K562 (cell line): Measurements from ENCODE around the gene PPY. TPM values are rescaled to one million over a fixed set of nuclear protein-coding genes. Genes with fewer than 3 reads are reported as not detected.

ENCODE experiments used
- ATAC-seq: fragments of 200-7000 bp; cut with Tn5 transposase; 3 replicates; pipeline ENCODE4 v1.9.1; 2020; ENCODE audit warnings: moderate library complexity
- BruUV-seq: library from RNA; stranded (reverse); fragments of 400-500 nt; replicated peaks from 2 replicates; lab custom pipeline; 2021; lab: Mats Ljungman, UMichigan
- CTCF ChIA-PET: fragments of 300-600 bp; formaldehyde crosslinking; extraction: SDS; loops from one replicate; lab custom pipeline; 2021; ENCODE audit warnings: low intra/inter-chr PET ratio; lab: Yijun Ruan, JAX
- POLR2A ChIA-PET: fragments of 300-600, 350-650 bp; sonication (Branson Sonifier 250); formaldehyde crosslinking; extraction: SDS; loops from one replicate; lab custom pipeline; 2021; ENCODE audit warnings: antibody characterized with exemption, inconsistent platforms; lab: Yijun Ruan, JAX
- DNase-seq, 4 experiments: peaks; one replicate each; pipeline versions ENCODE4 v3.0.0 to v3.0.0-alpha.2; 2011 to 2018; ENCODE audit warnings: low spot score in 3 of 4, mixed read lengths in 3 of 4; ENCODE audit errors: extremely low read depth in 1 of 4
- FAIRE-seq: peaks from 2 replicates; lab custom pipeline; 2011; peaks lifted over from hg19 to GRCh38; lab: Jason Lieb, UNC
- H2AFZ ChIP-seq: 2 replicates; pipeline ENCODE4 v1.6.0; 2011; ENCODE audit warnings: low read depth, low read length, control low read depth, inconsistent platforms
- H3K27ac ChIP-seq: fragments of 200-600 bp; 3 replicates; pipeline ENCODE4 v1.8.0; 2011; ENCODE audit warnings: low read depth, mild to moderate bottlenecking, control low read depth, inconsistent platforms, low read length, moderate library complexity, mixed read lengths; ENCODE audit errors: extremely low read depth
- H3K27me3 ChIP-seq, 2 experiments: fragments of 300-600 bp in 1 of 2; 2 replicates in 1 of 2; 3 replicates in 1 of 2; pipeline versions ENCODE4 v1.6.0 to v1.8.0; 2011; ENCODE audit warnings: inconsistent platforms in 2 of 2, low read length in 2 of 2, mild to moderate bottlenecking in 1 of 2, mixed read lengths in 1 of 2, moderate library complexity in 1 of 2; ENCODE audit not compliant: control insufficient read depth in 2 of 2, insufficient read depth in 2 of 2
- H3K36me3 ChIP-seq: fragments of 300-600 bp; 3 replicates; pipeline ENCODE4 v1.8.0; 2011; ENCODE audit warnings: mild to moderate bottlenecking, low read length, inconsistent platforms; ENCODE audit not compliant: control insufficient read depth, insufficient read depth
- H3K4me1 ChIP-seq, 2 experiments: fragments of 200-600 bp in 1 of 2; replicated peaks in 1 of 2; 2 replicates in 1 of 2; 3 replicates in 1 of 2; pipeline versions ENCODE4 v1.5.1 to v1.8.0; 2011; ENCODE audit warnings: inconsistent platforms in 2 of 2, low read length in 2 of 2, mild to moderate bottlenecking in 1 of 2, mixed read lengths in 1 of 2, moderate library complexity in 1 of 2; ENCODE audit not compliant: control insufficient read depth in 2 of 2, insufficient read depth in 2 of 2
- H3K4me2 ChIP-seq: 2 replicates; pipeline ENCODE4 v1.6.1; 2011; ENCODE audit warnings: low read length, control low read depth, inconsistent platforms, mixed read lengths; ENCODE audit not compliant: insufficient read depth
- H3K4me3 ChIP-seq: fragments of 200-600 bp; sonication (generic), shearing (Covaris generic); 2 replicates; pipeline ENCODE4 v1.5.1; 2016; ENCODE audit warnings: control low read depth, inconsistent platforms
- H3K79me2 ChIP-seq: fragments of 200-600 bp; 3 replicates; pipeline ENCODE4 v1.8.0; 2011; ENCODE audit warnings: low read length, inconsistent platforms; ENCODE audit not compliant: control insufficient read depth, insufficient read depth
- H3K9ac ChIP-seq, 2 experiments: 2 replicates each; pipeline versions ENCODE4 v1.6.0 to v1.6.1; 2011; ENCODE audit warnings: low read depth in 2 of 2, low read length in 2 of 2, control low read depth in 1 of 2, inconsistent platforms in 1 of 2, mild to moderate bottlenecking in 1 of 2, mixed read lengths in 1 of 2; ENCODE audit not compliant: insufficient read depth in 1 of 2
- H3K9me1 ChIP-seq: one replicate; pipeline ENCODE4 v1.6.0; 2011; ENCODE audit warnings: inconsistent platforms, mild to moderate bottlenecking, low read length, moderate library complexity; ENCODE audit not compliant: control insufficient read depth, insufficient read depth
- H3K9me3 ChIP-seq: replicated peaks from 2 replicates; pipeline ENCODE4 v1.5.1; 2011; ENCODE audit warnings: low read depth, low read length, inconsistent platforms; ENCODE audit not compliant: control insufficient read depth, insufficient read depth
- H4K20me1 ChIP-seq: replicated peaks from 2 replicates; pipeline ENCODE4 v1.6.1; 2011; ENCODE audit warnings: low read length, inconsistent platforms, mixed read lengths; ENCODE audit not compliant: control insufficient read depth, insufficient read depth
- ATF7 ChIP-seq: fragments of 450-650 bp; IDR thresholded peaks from 2 replicates; pipeline ENCODE4 v1.7.1; 2014; ENCODE audit warnings: mild to moderate bottlenecking, moderate library complexity
- CBX1 ChIP-seq: sonication (generic); IDR thresholded peaks from 2 replicates; pipeline ENCODE4 v1.6.1; 2016; ENCODE audit warnings: antibody characterized with exemption, low read depth, mild to moderate bottlenecking
- ESRRB ChIP-seq: fragments of 250-450 bp; sonication (Bioruptor Pico); IDR thresholded peaks from 2 replicates; pipeline ENCODE4 v1.5.0; 2020; ENCODE audit warnings: mild to moderate bottlenecking, moderate library complexity, borderline replicate concordance
- MBD2 ChIP-seq: sonication (generic); IDR thresholded peaks from 2 replicates; pipeline ENCODE4 v1.6.1; 2016; ENCODE audit warnings: low read depth, borderline replicate concordance
- NCOA4 ChIP-seq: fragments of 450-650 bp; IDR thresholded peaks from 2 replicates; pipeline ENCODE4 v1.6.1; 2018; ENCODE audit warnings: mild to moderate bottlenecking; ENCODE audit not compliant: partially characterized antibody
- SAFB2 ChIP-seq: fragments of 200-400 bp; formaldehyde crosslinking; IDR thresholded peaks from 2 replicates; pipeline ENCODE4 v1.6.1; 2018; ENCODE audit warnings: borderline replicate concordance, low read length, low read depth, moderate library complexity; ENCODE audit not compliant: severe bottlenecking
- STAT5B ChIP-seq: fragments of 250-450 bp; sonication (Bioruptor Pico); IDR thresholded peaks from 2 replicates; pipeline ENCODE4 v1.8.0; 2021; ENCODE audit warnings: mild to moderate bottlenecking, inconsistent platforms
- WGBS: fragments of 100-300 bp; shearing (Covaris generic); methylation state at CpG from one replicate; pipeline ENCODE4 v1.1.6; 2016; ENCODE audit warnings: low coverage, mixed read lengths; ENCODE audit not compliant: insufficient coverage; ENCODE audit errors: missing lambda C conversion rate; 5-methylcytosine and 5-hydroxymethylcytosine counted together
- in situ Hi-C: fragments of 300-500 bp; cut with MboI; formaldehyde crosslinking; loops from 4 replicates; pipeline ENCODE4 v1.15.0; 2018; ENCODE audit warnings: inconsistent platforms, mixed read lengths
- intact Hi-C: fragments of 100-400 bp; cut with micrococcal nuclease; formaldehyde crosslinking; loops from 2 replicates; pipeline ENCODE4 v1.14.2; 2022
- polyA plus RNA-seq, 8 experiments: library from polyadenylated mRNA; depleted of rRNA in 4 of 8; stranded (reverse) in 5 of 8; unstranded in 3 of 8; fragments of >200 nt; fragmentation: Nextera tagmentation in 2 of 8; fragmentation: Illumina TruSeq in 1 of 8; extraction: Ambion mirVana in 2 of 8; extraction: Trizol in 1 of 8; gene quantifications; 2 replicates each; pipeline versions ENCODE4 v1.2.1 to v1.2.3, GENCODE V29; 2011 to 2014; ENCODE audit warnings: inconsistent platforms in 1 of 8, missing spikeins in 1 of 8
- total RNA-seq, 7 experiments: library from RNA; depleted of rRNA in 6 of 7; stranded (reverse); fragments of >200 nt in 6 of 7; fragmentation: Illumina TruSeq in 2 of 7; extraction: Trizol in 2 of 7; gene quantifications; 2 replicates each; pipeline versions ENCODE4 v1.2.1 to v1.2.3, GENCODE V29; 2011 to 2021; ENCODE audit warnings: low replicate concordance in 1 of 7
- TF ChIP-seq, protein P1 (sequence below): sonication (generic); formaldehyde crosslinking; IDR thresholded peaks from 2 replicates; pipeline ENCODE4 v1.8.1; 2023; ENCODE audit warnings: mild to moderate bottlenecking, missing genetic modification reagents
- TF ChIP-seq, protein P2 (sequence below): fragments of 250-450 bp; sonication (Bioruptor Pico); IDR thresholded peaks from 2 replicates; pipeline ENCODE4 v1.4.0; 2020; ENCODE audit warnings: borderline replicate concordance
- TF ChIP-seq, protein P3 (sequence below): fragments of 200-800 bp; sonication (Bioruptor generic); IDR thresholded peaks from 2 replicates; pipeline ENCODE4 v1.6.1; 2016; ENCODE audit warnings: missing genetic modification characterization, missing compliant biosample characterization

The PPY gene
- total and polyA plus RNA-seq, 9 of the 15 experiments (the other 6 are each of a cell fraction or from before 2014, with no cell fraction given): not detected

DNA sequence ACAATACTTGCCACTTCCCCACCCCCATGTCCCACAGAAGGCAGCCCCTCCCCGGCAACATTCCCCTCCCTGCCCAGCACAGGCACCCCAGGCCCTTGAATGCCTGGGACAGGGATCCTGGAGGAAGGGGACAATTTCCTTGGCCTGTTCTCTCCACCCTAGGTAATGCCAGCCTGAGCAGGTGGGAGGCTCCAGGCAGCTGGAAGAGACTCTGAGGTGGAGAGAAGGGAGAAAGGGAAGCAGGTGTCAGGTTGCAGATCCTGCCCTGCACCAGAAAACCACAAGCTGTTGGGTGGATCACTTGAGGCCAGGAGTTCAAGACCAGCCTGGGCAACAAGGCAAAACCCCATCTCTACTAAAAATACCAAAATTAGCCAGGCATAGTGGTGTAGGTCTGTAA is 43.8 kb downstream of the PPY start:
- no peak for ATAC-seq
- Histone ChIP-seq H3K4me3 (no peak overlapping the region), H3K36me3 (no peaks in the 10 kb centered on the region), H3K27me3 (peaks cover 0 to 28% of the 10 kb centered on the region in 2 experiments; a peak in 3 of 5 replicates), H3K9ac (no peak overlapping the region), H3K79me2 (no peaks in the 10 kb centered on the region), H3K4me1 (peaks cover 4 to 12% of the 10 kb centered on the region in 2 experiments; a peak in 3 of 5 replicates), H2AFZ (no peak overlapping the region), H4K20me1 (0 out of 2 replicates have a peak, but pooled peaks cover 3% of the 10 kb centered on the region), H3K9me3 (no peaks in the 10 kb centered on the region), H3K27ac (no peak overlapping the region), H3K4me2 (no peak overlapping the region), H3K9me1 (peaks cover 4% of the 10 kb centered on the region)
- no TSS peak for BruUV-seq
- ChIA-PET CTCF (no interaction called here), POLR2A (interaction anchor here (0.7 to 1.2 kb wide), 4 partner anchors 10 to 471 kb away, joined by 3 read pairs; no protein-coding TSS in a partner anchor)
- intact Hi-C loops (no loop called here), in situ Hi-C loops (no loop called here)
- FAIRE-seq: no peak
- WGBS: no CpG with 5 or more reads among the region's 1 CpG
- no peak for DNase-seq
- TF ChIP-seq, protein P1, sequence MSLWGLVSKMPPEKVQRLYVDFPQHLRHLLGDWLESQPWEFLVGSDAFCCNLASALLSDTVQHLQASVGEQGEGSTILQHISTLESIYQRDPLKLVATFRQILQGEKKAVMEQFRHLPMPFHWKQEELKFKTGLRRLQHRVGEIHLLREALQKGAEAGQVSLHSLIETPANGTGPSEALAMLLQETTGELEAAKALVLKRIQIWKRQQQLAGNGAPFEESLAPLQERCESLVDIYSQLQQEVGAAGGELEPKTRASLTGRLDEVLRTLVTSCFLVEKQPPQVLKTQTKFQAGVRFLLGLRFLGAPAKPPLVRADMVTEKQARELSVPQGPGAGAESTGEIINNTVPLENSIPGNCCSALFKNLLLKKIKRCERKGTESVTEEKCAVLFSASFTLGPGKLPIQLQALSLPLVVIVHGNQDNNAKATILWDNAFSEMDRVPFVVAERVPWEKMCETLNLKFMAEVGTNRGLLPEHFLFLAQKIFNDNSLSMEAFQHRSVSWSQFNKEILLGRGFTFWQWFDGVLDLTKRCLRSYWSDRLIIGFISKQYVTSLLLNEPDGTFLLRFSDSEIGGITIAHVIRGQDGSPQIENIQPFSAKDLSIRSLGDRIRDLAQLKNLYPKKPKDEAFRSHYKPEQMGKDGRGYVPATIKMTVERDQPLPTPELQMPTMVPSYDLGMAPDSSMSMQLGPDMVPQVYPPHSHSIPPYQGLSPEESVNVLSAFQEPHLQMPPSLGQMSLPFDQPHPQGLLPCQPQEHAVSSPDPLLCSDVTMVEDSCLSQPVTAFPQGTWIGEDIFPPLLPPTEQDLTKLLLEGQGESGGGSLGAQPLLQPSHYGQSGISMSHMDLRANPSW (CRISPR knock-in tag): no peak
- TF ChIP-seq MBD2 (no peak), CBX1 (no peak), SAFB2 (no peak), NCOA4 (no peak), ATF7 (no peak), ESRRB (CRISPR knock-in tag) (no peak), STAT5B (CRISPR knock-in tag) (no peak)
- TF ChIP-seq, protein P2, sequence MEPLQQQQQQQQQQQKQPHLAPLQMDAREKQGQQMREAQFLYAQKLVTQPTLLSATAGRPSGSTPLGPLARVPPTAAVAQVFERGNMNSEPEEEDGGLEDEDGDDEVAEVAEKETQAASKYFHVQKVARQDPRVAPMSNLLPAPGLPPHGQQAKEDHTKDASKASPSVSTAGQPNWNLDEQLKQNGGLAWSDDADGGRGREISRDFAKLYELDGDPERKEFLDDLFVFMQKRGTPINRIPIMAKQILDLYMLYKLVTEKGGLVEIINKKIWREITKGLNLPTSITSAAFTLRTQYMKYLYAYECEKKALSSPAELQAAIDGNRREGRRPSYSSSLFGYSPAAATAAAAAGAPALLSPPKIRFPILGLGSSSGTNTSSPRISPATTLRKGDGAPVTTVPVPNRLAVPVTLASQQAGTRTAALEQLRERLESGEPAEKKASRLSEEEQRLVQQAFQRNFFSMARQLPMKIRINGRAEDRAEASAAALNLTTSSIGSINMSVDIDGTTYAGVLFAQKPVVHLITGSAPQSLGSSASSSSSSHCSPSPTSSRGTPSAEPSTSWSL (CRISPR knock-in tag): no peak
- TF ChIP-seq, protein P3, sequence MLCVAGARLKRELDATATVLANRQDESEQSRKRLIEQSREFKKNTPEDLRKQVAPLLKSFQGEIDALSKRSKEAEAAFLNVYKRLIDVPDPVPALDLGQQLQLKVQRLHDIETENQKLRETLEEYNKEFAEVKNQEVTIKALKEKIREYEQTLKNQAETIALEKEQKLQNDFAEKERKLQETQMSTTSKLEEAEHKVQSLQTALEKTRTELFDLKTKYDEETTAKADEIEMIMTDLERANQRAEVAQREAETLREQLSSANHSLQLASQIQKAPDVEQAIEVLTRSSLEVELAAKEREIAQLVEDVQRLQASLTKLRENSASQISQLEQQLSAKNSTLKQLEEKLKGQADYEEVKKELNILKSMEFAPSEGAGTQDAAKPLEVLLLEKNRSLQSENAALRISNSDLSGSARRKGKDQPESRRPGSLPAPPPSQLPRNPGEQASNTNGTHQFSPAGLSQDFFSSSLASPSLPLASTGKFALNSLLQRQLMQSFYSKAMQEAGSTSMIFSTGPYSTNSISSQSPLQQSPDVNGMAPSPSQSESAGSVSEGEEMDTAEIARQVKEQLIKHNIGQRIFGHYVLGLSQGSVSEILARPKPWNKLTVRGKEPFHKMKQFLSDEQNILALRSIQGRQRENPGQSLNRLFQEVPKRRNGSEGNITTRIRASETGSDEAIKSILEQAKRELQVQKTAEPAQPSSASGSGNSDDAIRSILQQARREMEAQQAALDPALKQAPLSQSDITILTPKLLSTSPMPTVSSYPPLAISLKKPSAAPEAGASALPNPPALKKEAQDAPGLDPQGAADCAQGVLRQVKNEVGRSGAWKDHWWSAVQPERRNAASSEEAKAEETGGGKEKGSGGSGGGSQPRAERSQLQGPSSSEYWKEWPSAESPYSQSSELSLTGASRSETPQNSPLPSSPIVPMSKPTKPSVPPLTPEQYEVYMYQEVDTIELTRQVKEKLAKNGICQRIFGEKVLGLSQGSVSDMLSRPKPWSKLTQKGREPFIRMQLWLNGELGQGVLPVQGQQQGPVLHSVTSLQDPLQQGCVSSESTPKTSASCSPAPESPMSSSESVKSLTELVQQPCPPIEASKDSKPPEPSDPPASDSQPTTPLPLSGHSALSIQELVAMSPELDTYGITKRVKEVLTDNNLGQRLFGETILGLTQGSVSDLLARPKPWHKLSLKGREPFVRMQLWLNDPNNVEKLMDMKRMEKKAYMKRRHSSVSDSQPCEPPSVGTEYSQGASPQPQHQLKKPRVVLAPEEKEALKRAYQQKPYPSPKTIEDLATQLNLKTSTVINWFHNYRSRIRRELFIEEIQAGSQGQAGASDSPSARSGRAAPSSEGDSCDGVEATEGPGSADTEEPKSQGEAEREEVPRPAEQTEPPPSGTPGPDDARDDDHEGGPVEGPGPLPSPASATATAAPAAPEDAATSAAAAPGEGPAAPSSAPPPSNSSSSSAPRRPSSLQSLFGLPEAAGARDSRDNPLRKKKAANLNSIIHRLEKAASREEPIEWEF (CRISPR knock-in tag): no peak
